ENCODE data around the gene STUM. TPM values are rescaled to one million over a fixed set of nuclear protein-coding genes. Genes with fewer than 3 reads are reported as not detected.

The STUM gene
- total and polyA plus RNA-seq, 2 of the 8 experiments (the other 6 are each of a cell fraction or from before 2014, with no cell fraction given), result 0.76 to 1.2 TPM

DNA sequence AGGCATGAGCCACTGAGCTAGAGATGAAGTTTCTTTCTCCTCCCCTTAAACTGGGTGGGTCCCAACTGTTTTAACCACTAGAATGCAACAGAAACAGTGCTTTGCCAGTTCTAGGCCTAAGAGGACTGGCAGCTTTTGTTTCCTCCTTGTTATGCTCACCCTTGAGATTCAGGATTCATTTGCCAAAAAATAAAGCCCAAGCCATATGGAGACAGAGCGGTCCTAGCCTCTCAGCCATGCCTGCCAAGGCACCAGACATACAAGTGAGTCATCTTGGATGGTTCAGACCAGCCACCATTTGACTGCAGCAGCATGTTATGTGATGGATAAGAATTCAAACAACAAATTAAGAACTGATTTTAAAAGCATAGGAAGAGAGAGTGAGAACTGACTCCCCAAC, 38.1 kb upstream of the STUM start:
- H3K4me1 ChIP-seq (replicated peaks in 1 of 4; ENCODE audit: control insufficient read depth in 3 of 4, insufficient read depth in 4 of 4, low read length in 3 of 4), result no peaks in the 10 kb centered on the region
- H3K79me1 ChIP-seq (ENCODE audit: low read depth, low read length), result no peaks in the 10 kb centered on the region
- H3K4me3 ChIP-seq (ENCODE audit: extremely low read depth in 1 of 4, insufficient read depth in 2 of 4, low read depth in 3 of 4, low read length in 4 of 4), result no peak overlapping the region
- FAIRE-seq (no peak), DNase-seq (ENCODE audit: low read depth in 1 of 2, low spot score in 2 of 2) (no peak)
- ChIA-PET CTCF (ENCODE audit: partially characterized antibody) (interaction anchor here (1.0 to 5.7 kb wide), 3 partner anchors 9 to 70 kb away, joined by 3 to 37 read pairs (median 4); no protein-coding TSS in a partner anchor), POLR2A (ENCODE audit: partially characterized antibody) (no interaction called here)
- no peak overlapping the region for H2BK120ac ChIP-seq (replicated peaks; ENCODE audit: low read depth, low read length)
- no peaks in the 10 kb centered on the region for H4K20me1 ChIP-seq (replicated peaks in 1 of 2; ENCODE audit: control insufficient read depth in 1 of 2, insufficient read depth in 2 of 2, low read length in 2 of 2)
- H3K4me2 ChIP-seq (ENCODE audit: insufficient read depth in 1 of 2, low read depth in 2 of 2, low read length in 2 of 2), result no peak overlapping the region
- WGBS, 2 experiments (ENCODE audit: extremely low coverage in 1 of 2, insufficient coverage in 1 of 2, insufficient read length in 1 of 2, insufficient replicate concordance in 2 of 2, low coverage in 1 of 2, low lambda C conversion rate in 2 of 2, missing lambda C conversion rate in 1 of 2), result 83% methylated on average over 1 of the region's 1 CpG; no CpG with 5 or more reads in 1 of the 2 experiments
- H3K27ac ChIP-seq (ENCODE audit: low read depth, low read length), result no peak overlapping the region
- no peak overlapping the region for H4K91ac ChIP-seq (replicated peaks; ENCODE audit: insufficient read length, low read length)
- H3K9ac ChIP-seq (replicated peaks in 1 of 4; ENCODE audit: extremely low read depth in 1 of 4, low read depth in 3 of 4, low read length in 3 of 4), result no peak overlapping the region
- H3K23ac ChIP-seq (ENCODE audit: insufficient read length), result no peak overlapping the region
- H2AFZ ChIP-seq (ENCODE audit: low read length), result no peak overlapping the region
- no peaks in the 10 kb centered on the region for H3K27me3 ChIP-seq (replicated peaks in 1 of 4; ENCODE audit: control insufficient read depth in 3 of 4, extremely low read depth in 1 of 4, insufficient read depth in 3 of 4, low read length in 3 of 4)
- no peak overlapping the region for H2BK12ac ChIP-seq (ENCODE audit: low read depth, low read length)
- H2AK5ac ChIP-seq (ENCODE audit: low read depth, low read length), result no peak overlapping the region
- H3K4ac ChIP-seq (replicated peaks; ENCODE audit: insufficient read length, low read depth, low read length), result no peak overlapping the region
- no peak overlapping the region for H4K8ac ChIP-seq (ENCODE audit: extremely low read depth, insufficient read depth, low read length)
- H3K36me3 ChIP-seq (ENCODE audit: control insufficient read depth in 2 of 4, insufficient read depth in 4 of 4, low read length in 3 of 4), result no peaks in the 10 kb centered on the region
- H3K79me2 ChIP-seq (ENCODE audit: control insufficient read depth in 1 of 2, insufficient read depth in 2 of 2, low read length in 2 of 2), result no peaks in the 10 kb centered on the region
- H3K9me3 ChIP-seq (ENCODE audit: insufficient read depth in 2 of 2, low read depth in 1 of 2, low read length in 1 of 2), result no peaks in the 10 kb centered on the region
- H2BK15ac ChIP-seq (ENCODE audit: low read length), result no peak overlapping the region
- H2BK20ac ChIP-seq (ENCODE audit: low read length), result no peak overlapping the region
- H3K14ac ChIP-seq (ENCODE audit: insufficient read length), result no peak overlapping the region
- H3K56ac ChIP-seq (replicated peaks; ENCODE audit: insufficient read length, low read depth, low read length), result no peak overlapping the region
- no peak overlapping the region for H4K5ac ChIP-seq (ENCODE audit: insufficient read length, low read depth, low read length)
- no peak overlapping the region for H3K18ac ChIP-seq (ENCODE audit: extremely low read depth, low read length)
- no peaks in the 10 kb centered on the region for H3K23me2 ChIP-seq (ENCODE audit: low read depth, low read length)
- H2BK5ac ChIP-seq (ENCODE audit: low read depth, low read length), result no peak overlapping the region
- TF ChIP-seq, protein P1, sequence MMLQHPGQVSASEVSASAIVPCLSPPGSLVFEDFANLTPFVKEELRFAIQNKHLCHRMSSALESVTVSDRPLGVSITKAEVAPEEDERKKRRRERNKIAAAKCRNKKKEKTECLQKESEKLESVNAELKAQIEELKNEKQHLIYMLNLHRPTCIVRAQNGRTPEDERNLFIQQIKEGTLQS (IDR thresholded peaks at IDR 0.05; ENCODE audit: insufficient read depth, low read depth, low read length), result no peak
- no peak for TF ChIP-seq GABPA (IDR thresholded peaks at IDR 0.05; ENCODE audit: borderline replicate concordance, insufficient read depth, low read length)
- no peak for TF ChIP-seq TAF1 (IDR thresholded peaks at IDR 0.05; ENCODE audit: low read depth, low read length)
- TF ChIP-seq, protein P2, sequence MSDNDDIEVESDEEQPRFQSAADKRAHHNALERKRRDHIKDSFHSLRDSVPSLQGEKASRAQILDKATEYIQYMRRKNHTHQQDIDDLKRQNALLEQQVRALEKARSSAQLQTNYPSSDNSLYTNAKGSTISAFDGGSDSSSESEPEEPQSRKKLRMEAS (IDR thresholded peaks at IDR 0.05), result no peak
- no peak for TF ChIP-seq SP1 (IDR thresholded peaks at IDR 0.05; ENCODE audit: low read depth, low read length)
- TF ChIP-seq TBP (IDR thresholded peaks at IDR 0.05; ENCODE audit: low read depth, low read length), result no peak
- TF ChIP-seq BRCA1 (IDR thresholded peaks at IDR 0.05; ENCODE audit: low read depth, low read length), result no peak
- TF ChIP-seq, protein P3, sequence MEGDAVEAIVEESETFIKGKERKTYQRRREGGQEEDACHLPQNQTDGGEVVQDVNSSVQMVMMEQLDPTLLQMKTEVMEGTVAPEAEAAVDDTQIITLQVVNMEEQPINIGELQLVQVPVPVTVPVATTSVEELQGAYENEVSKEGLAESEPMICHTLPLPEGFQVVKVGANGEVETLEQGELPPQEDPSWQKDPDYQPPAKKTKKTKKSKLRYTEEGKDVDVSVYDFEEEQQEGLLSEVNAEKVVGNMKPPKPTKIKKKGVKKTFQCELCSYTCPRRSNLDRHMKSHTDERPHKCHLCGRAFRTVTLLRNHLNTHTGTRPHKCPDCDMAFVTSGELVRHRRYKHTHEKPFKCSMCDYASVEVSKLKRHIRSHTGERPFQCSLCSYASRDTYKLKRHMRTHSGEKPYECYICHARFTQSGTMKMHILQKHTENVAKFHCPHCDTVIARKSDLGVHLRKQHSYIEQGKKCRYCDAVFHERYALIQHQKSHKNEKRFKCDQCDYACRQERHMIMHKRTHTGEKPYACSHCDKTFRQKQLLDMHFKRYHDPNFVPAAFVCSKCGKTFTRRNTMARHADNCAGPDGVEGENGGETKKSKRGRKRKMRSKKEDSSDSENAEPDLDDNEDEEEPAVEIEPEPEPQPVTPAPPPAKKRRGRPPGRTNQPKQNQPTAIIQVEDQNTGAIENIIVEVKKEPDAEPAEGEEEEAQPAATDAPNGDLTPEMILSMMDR (IDR thresholded peaks at IDR 0.05; ENCODE audit: control extremely low read depth in 1 of 3, insufficient read depth in 1 of 3, low read depth in 1 of 3, low read length in 3 of 3), result no peak
- TF ChIP-seq JUND (IDR thresholded peaks at IDR 0.05; ENCODE audit: low read length), result no peak
- TF ChIP-seq POU5F1 (IDR thresholded peaks at IDR 0.05; ENCODE audit: low read depth, low read length), result no peak
- TF ChIP-seq FOSL1 (IDR thresholded peaks at IDR 0.05; ENCODE audit: insufficient read depth, low read depth, low read length), result no peak

Data from H1 (cell line).